Body of pancreas (tissue), 4 donors: Measurements from ENCODE around the gene POLN.

ENCODE experiments used
- CTCF ChIP-seq, 7 experiments: fragments of 450-650 bp in 4 of 7; fragments of 200-600 bp in 3 of 7; sonication (generic) in 3 of 7; IDR thresholded peaks; one replicate each; pipeline ENCODE4 v1.5.1; 2016 to 2019; ENCODE audit warnings: antibody characterized with exemption in 7 of 7
- POLR2A ChIP-seq, 3 donors: fragments of 450-650 bp; IDR thresholded peaks; one replicate each; pipeline ENCODE4 v1.6.1; 2016; ENCODE audit warnings: antibody characterized with exemption in 3 of 3, mild to moderate bottlenecking in 2 of 3

- TF ChIP-seq CTCF (IDR thresholded peaks at IDR 0.05), result no peak
- TF ChIP-seq POLR2A (IDR thresholded peaks at IDR 0.05), result no peak
These were observed 27.2 kb upstream of the POLN start for GRCh38 chr4:2269206-2269531.
